Measurements from ENCODE around the gene NXPE2. TPM values are rescaled to one million over a fixed set of nuclear protein-coding genes. Genes with fewer than 3 reads are reported as not detected.

NXPE2 gene
- total RNA-seq, result 0.15 TPM in 1 of 2 replicates, not detected in the other

DNA sequence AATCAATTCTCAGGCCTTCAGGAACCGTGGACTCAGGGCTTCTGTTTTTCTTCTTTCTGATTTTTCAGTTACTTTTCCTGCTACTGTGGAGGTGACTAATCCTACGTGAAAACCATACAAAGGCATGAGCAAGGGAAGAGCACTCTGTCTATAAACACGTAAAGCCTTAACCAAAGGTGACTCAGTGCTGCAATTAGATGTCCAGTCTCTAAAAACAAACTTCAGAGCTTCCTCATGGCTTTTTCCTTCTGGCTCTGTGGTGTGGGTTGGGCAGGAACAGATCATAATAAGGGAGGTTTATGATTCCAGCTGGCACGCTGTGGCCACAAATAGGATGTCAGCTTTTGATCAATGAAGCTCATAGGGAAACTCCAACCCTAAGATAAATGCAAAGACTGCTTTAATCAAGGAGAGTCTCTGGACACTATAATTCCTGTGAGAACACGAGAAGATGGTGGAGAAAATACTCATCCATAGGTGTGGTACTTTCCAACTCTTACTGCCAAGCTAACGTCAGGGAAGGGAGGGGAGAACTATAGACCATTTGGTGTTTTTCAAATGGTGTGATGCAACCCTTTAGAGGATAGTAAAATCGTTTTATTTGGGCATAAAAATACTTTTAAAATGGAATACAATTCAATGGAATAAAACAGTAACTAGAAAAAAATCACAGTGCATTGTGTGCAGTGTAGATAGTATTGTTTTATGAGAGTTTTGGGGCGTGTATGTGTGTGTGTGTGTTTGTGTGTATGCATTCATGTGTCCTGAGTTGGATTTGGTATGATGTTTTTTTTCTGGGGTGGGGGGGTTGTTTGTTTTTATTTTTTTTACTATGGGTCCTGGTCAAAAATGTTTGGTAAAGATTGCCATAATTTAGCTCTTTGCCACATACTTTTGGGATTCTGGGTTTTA is at the start of gene NXPE2:
Gene NXPE2 (plus strand): TSS at position 403 of the 912 bp plus-strand sequence. CDS start 49 bp downstream, at position 452.

Other genes with a start within 250 kb of the NXPE2 start
- 240 and 260 TPM in 2 replicates for gene REXO2, start 239.1 kb upstream of the NXPE2 start, total RNA-seq
- gene NXPE1, start 118.6 kb upstream of the NXPE2 start, total RNA-seq, result not detected in 2 replicates
- not detected in 2 replicates for gene NXPE4, start 82.7 kb upstream of the NXPE2 start, total RNA-seq

All from epithelial cell of umbilical artery (primary cell).